AG10803 (cell line): ENCODE results near the gene DPCD.

Experiments used
- DNase-seq: peaks from one replicate; pipeline ENCODE4 v3.0.0; 2010; ENCODE audit warnings: low read depth
- H3K4me3 ChIP-seq: 2 replicates; pipeline ENCODE4 v1.5.1; 2011; ENCODE audit warnings: mild to moderate bottlenecking, low read length, control low read depth
- TF ChIP-seq, protein P1 (sequence below): conservative IDR thresholded peaks from 2 replicates; pipeline ENCODE4 v1.5.1; 2011; ENCODE audit warnings: mild to moderate bottlenecking, low read length, control low read depth, inconsistent platforms

The DPCD gene

DNA sequence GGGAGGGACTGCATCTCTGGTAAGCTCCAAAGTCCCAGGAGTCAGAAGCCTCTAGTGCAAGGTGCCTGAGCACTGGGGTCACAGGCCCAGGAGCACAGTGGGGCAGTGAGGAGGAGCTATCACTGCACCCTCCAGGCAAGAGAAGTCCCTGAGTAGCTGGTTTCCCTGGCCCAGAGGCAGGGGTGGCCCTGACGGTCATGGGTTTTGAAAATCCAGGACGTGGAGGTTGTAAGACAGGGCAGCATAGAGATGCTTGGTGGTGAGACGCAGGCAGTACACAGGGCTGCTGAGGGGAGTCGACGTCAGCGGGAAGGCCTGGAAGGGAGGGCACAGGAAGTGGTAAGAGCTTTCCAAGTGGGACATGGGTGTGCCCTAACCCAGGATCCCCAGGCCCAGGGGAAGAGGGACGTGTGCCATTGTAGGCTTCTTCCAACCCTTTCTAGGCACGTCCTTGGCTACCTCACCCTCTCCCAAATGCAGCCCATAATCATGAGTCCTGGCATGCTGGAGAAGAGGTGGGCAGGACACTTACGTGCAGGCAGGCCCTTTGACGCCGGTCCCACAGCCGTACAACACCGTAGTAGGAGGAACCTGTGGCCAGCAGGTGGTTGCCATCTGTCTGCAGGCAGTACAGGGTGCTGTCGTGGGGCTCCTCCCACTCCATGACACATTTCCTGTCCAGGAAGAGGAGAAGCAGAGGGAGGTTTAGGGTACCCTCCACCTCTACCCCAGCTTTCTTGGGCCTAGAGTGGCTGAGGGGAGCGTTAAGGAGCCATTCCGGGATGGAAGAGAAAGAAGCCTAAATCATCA lies 23.2 kb downstream of the DPCD start:
- TF ChIP-seq, protein P1, sequence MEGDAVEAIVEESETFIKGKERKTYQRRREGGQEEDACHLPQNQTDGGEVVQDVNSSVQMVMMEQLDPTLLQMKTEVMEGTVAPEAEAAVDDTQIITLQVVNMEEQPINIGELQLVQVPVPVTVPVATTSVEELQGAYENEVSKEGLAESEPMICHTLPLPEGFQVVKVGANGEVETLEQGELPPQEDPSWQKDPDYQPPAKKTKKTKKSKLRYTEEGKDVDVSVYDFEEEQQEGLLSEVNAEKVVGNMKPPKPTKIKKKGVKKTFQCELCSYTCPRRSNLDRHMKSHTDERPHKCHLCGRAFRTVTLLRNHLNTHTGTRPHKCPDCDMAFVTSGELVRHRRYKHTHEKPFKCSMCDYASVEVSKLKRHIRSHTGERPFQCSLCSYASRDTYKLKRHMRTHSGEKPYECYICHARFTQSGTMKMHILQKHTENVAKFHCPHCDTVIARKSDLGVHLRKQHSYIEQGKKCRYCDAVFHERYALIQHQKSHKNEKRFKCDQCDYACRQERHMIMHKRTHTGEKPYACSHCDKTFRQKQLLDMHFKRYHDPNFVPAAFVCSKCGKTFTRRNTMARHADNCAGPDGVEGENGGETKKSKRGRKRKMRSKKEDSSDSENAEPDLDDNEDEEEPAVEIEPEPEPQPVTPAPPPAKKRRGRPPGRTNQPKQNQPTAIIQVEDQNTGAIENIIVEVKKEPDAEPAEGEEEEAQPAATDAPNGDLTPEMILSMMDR, result no peak
- peak; percentile 44 for DNase-seq

DNA sequence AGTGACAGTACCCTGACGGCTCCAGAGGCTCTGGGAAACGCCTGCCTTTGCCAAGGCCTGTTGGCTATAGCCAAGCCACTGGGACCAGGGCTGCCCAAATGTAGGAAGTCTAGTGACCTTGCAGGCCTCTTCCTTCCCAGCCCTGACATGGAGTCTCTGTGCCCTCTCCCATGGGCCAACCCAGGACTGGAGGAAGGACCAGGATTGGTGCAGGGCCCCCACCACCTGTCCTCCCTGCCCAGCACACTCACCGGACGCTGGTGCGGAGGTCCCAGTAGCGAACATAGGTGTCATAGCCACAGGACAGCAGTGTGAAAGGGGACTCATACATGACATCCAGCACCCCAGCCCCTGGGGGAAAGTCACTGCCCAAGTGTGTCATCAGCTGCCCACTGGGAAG lies 24.0 kb downstream of the DPCD start:
- TF ChIP-seq, protein P1, result no peak
- no peak for DNase-seq
- no peak overlapping the region for H3K4me3 ChIP-seq

More for the DNA sequence above, 23.2 kb downstream of the DPCD start:
- H3K4me3 ChIP-seq, result no peak overlapping the region

DNA sequence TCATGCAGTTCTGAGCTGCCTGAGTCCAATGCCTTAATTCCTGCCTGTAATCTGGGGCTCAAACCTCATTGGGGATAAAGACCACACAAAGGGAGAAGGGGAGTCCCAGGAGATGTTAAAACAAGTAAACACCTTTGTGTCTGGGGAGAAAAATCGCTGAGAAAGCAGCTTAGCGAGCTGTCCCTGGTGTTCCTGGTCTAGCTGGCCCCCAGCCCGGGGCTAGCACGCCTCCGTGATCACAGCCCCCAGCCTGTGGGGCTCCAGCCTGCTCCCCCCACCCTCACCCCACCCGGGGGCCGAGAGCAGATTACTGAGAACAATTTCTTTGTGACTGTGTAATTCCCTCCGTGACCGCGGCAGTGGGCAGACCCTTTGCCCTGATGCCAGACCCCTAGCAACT lies 24.8 kb downstream of the DPCD start:
- TF ChIP-seq, protein P1, result no peak
- H3K4me3 ChIP-seq, result no peak overlapping the region
- no peak for DNase-seq

DNA sequence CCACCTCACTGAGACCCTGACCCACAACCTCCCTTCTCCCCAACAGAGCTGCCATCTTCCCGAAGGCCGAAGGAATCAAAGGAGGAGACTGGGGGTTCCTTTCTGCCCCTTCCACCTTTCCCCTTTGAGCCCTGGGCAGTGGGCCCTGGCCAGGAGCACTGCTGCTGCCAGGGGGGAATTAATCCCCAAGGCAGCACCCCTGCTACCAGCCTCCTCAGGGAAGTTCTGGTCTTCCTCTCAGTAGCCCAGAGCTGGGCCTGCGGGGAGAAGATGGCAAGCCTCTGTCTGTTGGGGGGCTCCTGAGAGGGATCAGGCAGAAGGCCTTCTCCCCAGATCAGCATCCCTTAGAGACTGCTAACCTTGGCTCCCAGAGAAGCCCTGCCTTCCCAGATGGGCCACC lies 25.5 kb downstream of the DPCD start:
- H3K4me3 ChIP-seq, result no peak overlapping the region
- DNase-seq, result no peak
- TF ChIP-seq, protein P1, result no peak

DNA sequence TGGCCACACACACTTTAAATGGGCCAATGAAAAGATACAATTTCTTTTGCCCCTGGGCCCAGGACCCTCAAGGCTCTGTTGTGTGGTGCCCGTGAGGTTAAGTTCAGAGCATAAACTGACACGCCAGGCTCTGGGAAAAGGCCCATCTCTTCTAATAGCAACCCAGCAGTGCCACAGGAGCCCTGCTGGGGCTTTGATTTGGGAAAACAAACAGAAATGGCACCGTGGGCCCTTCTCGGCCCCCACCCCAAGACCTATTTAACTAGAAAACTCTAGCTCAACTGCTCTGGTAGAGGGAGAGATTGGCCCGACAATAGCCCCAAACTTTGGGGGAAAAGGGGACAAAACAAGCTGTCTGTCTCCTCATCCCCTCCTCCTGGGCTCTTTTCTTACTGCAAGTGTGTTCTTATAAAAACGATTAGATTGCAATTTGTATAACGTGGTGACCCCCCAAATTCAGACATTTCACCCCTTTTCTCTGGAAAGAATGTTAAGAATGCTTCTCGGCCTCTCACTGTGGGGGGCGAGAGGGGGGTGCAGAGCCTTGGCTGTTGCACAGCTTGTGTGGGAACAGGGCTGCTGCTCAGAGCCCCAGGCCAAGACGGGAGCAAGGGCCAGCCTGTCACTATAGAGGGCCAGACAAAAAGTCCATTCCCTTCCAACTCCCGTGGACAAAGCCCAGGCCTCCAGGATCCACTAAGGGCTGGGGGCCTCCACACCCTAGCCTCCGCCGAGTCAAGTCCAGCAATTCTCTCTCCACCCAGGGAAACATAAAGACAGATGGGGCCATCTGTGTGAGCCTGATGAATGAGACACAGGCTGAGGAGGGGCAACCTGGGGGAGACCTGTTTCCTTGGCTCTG lies 26.8 kb downstream of the DPCD start:
- H3K4me3 ChIP-seq, result no peak overlapping the region
- TF ChIP-seq, protein P1, result no peak
- no peak for DNase-seq

DNA sequence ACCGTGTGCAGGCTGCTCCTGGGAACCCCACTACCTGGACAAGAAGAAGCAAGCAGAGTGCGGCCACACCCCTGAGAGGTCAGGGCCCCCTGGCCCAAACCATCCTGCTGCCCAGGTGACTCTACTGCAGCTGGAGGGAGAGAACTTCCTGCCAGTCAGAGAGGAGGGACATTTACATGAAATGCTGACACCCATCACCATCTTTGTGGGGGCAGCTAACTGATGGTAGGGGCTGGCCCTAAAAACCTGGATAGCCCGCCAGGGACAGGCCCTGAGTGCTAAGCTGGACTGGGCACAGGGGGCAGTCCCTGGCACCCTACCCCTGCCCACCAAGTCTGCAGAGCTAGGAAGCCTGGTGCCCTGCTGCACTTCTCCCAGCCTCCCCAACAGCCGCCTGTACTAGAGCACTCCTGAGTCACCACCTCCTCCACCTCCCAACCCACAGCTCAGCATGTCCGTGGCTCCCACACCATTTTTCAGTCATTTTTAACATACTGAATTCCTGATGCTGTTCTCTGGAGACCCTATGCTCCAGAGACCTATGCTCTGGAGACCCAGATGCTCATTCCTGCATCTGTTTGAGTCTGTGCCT lies 27.5 kb downstream of the DPCD start:
- TF ChIP-seq, protein P1, result no peak
- DNase-seq, result no peak
- H3K4me3 ChIP-seq, result no peak overlapping the region
